RCC 7860 (cell line): ENCODE results near the gene NRIP1.

Experiments used
- DNase-seq: peaks from one replicate; pipeline ENCODE4 v3.0.0-alpha.2; 2015; ENCODE audit warnings: low spot score
- FAIRE-seq: peaks from 2 replicates; lab custom pipeline; 2012; peaks lifted over from hg19 to GRCh38; lab: Jason Lieb, UNC

Gene NRIP1

DNA sequence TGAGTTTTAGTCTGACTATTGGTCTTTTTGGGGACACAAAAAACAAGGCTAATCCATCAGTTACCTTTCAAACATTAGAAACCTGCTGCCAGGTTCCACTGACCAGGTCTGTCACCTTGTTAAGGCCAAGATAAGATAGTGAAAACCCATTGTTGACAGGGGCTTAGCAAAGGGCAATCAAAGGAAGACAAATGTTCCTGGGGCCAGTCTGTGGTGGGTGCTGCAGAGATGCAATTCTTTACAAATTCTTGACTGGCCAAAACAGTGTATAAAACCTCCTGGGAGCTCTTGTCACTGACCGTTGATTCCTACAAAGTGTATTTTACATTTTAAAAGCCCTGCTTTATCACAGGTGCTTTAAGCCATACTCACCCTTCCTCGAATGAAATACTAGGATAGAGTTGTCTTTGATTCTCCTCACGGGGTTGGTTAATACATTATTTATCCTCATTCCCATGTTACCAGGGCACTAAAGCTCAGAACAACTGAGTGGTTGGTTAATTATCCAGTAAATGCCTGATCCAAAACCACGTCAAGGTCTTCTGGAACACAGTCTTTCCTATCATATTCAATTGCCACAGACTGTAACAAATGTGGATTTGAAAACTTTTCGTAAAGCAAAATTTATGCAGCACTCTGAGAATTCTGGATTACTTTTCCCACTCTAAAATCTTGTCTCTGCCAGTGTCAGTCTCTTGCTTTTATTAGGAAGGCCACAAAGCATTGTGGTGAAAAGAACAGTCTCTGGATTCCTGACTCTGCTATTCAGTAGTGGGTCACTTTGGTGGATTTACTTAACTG, 77.2 kb downstream of the NRIP1 start:
- FAIRE-seq: peak; percentile 68
- DNase-seq: no peak

DNA sequence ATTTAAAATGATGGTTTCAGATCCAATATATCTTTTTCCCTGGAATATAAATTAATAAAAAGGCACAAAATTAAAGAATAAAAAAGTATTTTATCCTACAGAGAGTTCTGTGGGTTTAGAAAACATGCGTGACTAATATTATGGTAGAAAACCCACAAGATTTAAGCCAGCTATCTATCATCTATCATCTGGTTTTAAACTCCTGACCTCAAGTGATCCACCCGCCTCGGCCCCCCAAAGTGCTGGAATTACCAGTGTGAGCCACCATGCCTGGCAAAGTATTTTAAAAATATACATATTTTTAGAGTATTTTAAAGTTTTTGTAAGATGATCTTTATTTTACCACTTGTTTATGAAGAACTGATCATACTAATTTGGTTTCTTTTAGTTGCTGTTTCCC, 79.5 kb downstream of the NRIP1 start:
- FAIRE-seq: peak; percentile 83
- no peak for DNase-seq

DNA sequence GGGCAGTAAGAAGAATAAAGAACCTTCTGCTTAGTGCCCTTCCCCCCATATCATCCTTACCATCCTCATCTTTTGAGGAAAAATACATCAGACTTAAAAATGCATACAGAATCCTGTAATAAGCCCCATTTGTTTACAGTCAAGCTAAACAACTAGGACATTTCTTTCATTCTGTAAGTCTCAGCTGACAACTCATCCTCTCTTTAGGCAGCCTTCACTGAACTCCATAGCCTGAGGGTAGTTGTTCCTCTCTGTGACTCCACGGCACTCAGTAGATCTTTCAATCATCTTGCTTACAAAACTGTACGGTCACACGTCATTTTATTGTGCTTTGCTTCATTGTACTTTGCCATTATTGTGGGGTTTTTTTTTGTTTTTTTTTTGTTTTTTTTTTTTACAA, 82.5 kb downstream of the NRIP1 start:
- FAIRE-seq (no peak), DNase-seq (no peak)

DNA sequence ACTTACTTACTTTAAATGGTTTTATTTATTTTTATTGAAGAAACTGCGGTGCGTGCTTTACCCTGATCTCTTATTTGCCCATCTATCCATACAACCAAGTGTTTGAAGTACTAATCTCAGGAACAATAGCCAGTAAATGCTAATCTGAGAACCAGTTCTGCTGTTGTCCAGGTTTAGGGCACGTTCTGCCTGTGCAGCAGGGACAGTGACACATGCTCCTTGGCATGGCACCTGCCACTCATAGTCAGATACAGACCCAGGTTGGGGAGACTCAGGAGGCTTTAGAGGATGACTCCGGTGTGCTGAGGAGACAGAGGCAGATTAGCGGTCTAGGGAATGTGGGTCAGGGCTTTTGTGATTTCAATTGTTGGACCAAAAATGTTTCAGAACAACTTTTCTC, 83.6 kb downstream of the NRIP1 start:
- DNase-seq (no peak), FAIRE-seq (no peak)

DNA sequence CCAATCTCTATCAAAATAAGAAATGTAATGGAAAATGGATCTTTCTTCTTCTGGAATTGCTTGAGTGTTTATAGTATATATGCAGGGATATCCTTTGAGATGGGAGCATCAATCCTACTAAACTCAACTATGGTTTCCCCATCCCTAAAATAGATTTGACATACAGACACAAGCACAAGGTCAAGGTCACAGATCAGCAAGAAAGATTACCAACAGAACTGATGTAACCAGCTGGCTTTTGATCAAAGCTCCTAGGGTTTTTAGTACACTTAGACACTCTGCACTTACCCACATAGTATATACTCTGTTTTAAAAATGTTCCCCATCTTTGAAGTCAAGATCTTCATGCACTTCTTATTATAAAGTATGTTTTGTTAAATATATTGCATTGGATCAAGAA, 85.5 kb downstream of the NRIP1 start:
- FAIRE-seq: no peak

DNA sequence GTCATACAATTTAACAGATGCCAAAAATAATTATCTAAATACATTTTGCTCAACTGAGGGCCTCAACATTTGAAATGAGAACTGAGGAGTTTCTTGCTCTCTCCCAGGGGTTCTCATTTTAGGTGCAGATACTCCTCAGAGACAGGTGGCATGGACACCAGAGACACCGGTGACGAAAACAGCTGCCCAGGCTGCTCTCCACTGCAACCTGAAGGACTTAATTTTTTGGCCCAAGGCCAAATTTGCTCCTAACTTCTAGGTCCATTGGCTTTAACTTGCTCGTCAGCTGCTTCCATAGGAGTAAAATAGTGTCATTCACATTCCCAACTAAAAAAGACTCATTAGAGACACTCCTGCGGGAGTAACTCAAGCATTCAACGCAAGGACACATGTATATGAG, 87.0 kb downstream of the NRIP1 start:
- DNase-seq: no peak
- FAIRE-seq: no peak

More for the DNA sequence above, 85.5 kb downstream of the NRIP1 start:
- no peak for DNase-seq

DNA sequence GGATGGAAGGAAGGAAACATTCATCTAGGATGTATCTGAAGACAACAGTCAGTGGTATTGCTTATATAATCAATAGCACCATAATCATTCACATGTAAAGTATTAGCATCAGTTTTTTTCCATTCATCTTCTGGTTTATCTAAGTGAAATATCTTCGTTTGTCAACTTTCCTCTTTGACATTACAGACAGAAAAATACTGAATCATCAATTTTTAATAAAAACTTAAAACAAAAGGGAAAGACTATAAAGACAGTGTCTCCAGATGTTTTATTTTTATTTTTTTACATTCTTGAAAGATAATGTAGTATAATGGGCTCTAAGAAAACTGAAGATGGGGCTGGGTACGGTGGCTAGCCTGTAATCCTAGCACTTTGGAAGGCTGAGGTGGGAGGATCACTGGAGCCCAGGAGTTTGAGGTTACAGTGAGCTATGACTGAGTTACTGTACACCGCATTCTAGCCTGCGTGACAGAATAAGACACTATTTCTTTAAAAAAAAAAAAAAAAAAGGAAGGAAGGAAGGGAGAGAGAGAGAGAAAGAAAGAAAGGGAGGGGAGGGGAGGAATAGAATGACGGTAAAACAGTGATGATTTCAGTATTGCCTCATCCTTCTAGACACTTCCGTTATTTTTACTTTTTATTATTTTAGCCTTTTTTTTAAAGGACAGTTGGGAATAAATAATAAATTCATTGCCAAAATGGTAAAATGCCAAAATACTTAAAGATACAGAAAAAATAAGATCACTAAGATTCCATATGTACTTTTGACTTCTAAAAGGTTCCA, 89.5 kb downstream of the NRIP1 start:
- FAIRE-seq (peak; percentile 7), DNase-seq (no peak)

DNA sequence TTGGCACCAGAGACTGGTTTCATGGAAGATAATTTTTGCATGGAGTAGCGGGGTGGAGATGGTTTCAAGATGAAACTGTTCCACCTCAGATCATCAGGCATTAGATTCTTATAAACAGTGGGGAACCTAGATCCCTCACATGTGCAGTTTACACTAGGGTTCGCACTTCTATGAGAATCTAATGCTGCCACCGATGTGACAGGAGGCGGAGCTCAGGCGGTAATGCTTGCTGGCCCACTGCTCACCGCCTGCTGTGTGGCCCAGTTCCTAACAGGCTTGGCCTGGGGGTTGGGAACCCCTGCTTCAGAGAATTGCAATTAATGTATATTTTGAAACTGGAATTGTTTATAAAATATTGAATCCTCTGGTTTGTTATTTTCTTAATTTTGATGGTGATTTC, 92.1 kb downstream of the NRIP1 start:
- DNase-seq (no peak), FAIRE-seq (no peak)

DNA sequence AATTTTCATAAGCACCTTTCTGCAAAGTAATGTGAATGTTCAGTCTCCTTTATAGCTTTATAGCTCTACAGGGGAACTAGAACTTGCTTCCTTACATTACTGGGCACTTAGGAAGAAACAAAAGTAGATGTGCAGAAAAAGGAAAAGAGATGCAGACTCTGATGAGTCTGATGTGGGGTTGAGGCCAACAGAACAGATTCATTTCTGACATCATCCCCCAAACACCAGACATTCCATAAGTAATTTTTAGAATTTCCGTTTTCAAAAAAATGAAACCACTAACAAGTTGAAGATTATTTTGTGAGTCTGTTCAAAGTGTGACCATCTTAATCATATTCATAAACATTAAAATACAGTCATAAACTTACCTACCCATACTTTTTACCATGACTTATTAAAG, 96.0 kb downstream of the NRIP1 start:
- DNase-seq (no peak), FAIRE-seq (no peak)

DNA sequence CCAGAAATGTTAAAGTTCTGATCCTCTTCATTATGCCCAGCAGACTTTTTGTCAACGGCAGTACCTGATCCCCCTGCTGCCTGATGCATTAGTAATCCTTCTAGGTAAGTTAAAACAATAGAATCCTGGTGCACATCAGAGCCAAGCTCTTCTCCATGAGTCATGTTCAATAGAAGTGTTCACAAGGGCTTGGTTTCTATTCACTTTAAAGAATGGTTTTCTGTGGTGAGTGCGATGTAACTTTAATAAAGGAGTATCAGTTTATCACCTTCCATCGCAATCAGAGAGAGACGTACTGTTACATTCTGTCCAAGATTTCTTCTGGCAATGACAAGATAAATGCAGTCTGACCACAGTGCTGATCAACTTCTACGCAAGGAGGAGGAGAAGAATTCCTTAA, 96.8 kb downstream of the NRIP1 start:
- no peak for DNase-seq
- FAIRE-seq: no peak

DNA sequence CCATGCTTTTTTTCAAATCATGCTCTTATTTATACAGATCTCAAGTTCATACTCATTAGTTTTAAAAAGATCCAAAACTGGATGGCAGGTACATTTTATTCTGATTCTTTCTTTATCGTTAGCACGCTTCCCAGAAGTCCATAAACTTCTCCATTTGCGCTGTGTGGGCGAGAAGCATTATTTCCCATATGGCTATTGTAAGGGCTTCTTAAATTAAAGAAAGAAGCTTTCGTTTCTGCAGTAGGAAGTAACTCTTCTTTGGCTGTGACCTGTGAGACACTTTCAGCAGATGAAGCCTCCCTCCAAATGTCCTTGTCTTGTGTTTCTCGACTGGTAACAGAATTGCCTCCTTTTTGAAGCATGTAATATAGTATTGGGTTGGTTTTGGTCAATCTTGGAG, 100.2 kb downstream of the NRIP1 start:
- no peak for DNase-seq
- no peak for FAIRE-seq

DNA sequence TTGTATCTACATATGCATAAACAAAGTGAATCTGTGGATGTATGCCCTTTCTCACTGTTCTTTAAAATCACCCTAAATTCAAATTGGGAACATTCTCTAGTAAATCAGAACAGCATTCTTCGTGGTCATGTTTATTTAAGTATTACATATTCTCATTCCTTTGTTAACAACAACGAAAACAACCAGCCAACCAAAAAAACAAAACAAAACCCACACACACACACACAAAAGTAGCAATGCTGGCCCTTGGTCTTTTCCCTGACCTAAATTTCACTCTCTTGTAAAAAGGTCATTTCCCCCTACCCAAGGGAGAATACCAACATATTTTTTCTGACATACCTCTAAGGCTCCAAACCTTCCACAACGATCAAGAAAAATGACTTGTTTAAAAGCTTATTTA, 102.6 kb downstream of the NRIP1 start:
- FAIRE-seq (no peak), DNase-seq (no peak)

DNA sequence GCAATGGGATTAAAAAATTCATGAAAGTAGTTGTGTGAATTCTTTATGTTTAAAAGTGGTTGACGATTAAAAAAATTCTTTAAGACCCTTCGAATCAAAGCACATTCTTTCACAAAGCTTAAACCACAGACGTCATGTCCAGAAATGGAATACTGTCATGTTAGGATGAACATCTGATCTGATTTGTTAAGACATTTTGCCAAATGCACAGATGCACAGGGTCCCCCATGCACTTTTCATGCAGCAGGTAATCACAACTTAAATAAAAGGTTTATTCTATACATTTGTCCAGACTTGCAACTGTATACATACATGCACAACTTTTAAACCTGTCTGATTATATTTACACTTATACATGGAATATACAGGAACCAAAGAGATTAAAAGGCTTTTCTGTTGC, 103.3 kb downstream of the NRIP1 start:
- DNase-seq: no peak
- no peak for FAIRE-seq

DNA sequence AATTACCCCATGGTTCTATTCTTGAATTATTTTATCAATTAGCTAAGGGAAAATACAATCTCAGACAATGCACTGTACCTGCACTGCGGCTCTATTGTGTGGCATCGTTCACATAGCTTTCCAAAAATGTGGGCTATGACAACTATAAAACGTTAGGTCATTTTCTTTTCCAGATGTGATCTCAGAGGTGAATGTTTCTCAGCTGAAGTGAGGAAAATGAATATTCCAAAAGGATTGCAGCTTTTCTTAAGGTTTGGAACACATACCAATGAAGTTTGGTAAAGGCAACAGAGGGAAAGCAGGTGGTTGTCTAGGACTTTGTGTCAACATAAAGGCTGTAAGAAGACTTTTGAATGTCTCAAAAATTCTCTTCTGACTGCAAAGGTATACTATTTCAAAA, 105.5 kb downstream of the NRIP1 start:
- FAIRE-seq (no peak), DNase-seq (no peak)

DNA sequence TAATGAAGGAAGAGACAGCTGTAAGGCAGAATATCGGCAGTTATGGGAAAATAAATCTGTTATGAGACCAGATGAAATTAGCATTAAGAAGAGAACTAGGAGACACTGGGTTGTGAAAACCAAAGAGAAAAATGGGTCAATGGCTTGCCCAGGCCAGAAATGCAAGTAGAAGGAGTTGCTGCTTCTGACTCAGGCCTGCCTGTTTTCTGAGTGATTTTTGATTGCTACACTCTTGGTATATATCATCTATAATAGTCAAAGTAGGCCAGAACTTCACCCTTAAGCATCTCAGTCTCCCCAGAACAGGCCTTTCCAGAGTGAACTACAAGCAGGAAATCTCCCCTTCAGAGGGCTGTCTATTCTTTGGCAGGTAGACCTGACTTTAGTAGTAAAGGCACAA, 107.0 kb downstream of the NRIP1 start:
- DNase-seq (no peak), FAIRE-seq (no peak)

DNA sequence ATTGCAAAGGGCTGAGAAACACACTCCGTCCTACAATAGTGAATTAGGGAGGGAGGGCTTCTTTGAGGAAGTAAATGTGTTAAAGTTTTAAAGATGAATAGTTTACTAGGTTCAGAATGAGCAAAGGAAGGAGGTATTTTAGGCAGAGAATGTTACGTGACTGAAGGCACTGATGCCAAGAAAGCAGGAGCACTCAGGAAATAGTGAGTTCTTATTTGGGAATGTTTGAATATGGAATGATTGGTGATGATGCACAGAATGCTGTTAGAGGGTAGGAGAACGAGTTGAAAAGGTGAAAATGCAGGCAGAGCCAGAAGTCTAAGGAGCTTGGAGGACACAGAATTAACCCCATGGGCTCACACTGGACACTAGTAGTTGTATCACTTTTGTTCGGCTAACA, 108.0 kb downstream of the NRIP1 start:
- DNase-seq: peak; percentile 68
- peak; percentile 82 for FAIRE-seq

DNA sequence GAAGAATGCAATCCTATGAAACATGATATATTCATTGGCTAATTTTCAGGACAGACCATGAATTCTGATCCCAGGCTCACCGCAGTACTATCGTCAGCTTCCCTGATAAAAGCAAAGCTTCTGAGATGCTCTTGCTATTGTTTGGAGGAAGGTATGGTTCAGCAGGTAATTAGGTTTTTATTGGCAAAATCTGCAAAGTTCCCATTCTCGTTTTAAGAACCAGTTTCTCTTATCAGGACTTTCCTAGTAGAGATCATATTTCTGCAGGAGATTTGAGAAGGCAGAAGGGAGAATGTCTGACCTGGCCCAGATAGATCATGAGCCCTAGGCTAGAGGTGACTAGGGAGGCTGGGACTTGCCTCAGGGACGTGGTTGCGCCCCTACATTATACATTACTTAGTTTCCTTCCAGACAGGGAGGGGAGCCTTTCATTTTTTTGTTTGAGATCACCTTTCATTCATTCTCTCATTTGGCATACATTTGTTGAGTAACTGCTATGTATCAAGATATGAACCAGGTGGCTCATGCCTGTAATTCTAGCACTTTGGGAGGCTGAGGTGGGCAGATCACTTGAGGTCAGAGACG, 108.8 kb downstream of the NRIP1 start:
- DNase-seq (no peak), FAIRE-seq (no peak)

DNA sequence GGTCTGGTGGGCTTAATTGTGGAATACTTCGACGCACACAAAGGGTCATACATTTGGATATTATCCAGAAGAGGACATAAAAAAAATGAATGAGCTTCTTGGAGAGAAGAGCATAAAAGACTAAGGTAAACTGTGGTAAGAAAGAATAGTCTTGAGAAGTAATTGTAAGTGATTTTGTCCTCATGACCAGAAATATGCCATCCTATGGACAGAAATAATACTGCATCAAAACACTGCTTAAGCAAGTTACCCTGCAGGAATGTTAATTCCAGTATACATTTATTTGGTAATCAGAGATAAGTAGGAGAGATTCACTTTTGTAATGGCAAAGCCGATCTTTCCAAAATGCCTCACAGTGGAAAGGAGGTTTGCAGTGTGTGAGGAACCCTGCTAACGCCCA, 111.9 kb downstream of the NRIP1 start:
- DNase-seq (no peak), FAIRE-seq (no peak)

DNA sequence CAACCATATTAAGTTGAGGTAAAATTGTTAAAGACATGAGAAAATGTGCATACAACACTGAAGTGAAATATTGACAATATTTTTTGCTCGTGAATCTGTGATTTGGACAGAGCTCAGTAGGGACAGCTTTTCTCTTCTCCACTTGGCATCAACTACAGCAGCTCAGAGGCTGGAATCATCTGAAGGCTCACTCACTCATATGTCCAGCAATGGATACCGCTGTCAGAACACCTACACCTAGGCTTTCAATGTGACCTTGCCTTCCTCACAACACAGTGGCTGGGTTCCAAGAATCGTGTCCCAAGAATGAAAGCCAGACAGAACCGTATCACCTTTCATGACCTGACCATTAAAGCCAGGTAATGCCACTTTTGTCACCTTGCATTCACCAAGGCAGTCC, 115.2 kb downstream of the NRIP1 start:
- FAIRE-seq (no peak), DNase-seq (no peak)

DNA sequence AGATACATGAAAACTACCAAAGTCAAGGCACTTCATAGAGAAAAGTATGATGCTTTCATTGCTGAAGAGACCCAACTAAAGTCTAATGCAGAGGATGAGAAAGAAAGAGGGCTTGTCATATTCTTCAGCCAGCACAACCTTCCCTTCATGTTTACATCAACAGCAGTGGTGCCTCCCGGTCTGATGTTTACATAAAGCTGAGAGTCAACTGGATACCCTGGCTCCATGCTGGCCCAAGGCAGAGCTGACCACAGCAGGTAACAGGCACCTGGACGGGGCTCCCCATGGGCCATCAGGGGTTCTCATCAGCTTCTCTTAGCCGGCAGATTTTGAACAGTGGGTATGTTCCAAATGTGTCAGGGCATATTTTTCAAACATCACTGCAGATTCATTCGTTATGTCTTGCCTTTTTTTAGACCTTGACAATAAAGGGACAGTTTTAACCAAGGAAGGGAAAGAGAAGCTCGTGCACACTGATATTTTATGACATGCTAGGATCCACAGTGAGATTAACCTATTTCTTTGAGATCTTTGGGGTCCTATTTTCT, 117.1 kb downstream of the NRIP1 start:
- DNase-seq (no peak), FAIRE-seq (no peak)

DNA sequence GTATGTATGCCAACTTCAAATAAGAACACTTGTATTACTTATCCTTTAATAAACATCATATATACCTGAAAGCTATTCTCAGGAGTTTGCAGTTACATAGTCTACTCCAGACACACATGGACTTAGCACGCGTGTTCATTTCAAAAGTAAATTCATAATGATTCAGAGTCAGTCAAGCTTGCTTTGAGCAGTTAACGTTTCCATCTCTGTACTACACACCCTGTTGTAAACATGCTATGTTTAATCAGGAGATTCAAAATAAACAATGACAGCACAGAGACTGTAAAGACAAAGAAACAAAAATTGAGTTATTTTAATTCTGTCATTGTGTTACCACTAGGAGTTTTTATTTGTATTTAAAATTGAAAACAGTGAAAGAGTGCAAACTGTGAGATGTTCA, 119.6 kb downstream of the NRIP1 start:
- DNase-seq (no peak), FAIRE-seq (no peak)

DNA sequence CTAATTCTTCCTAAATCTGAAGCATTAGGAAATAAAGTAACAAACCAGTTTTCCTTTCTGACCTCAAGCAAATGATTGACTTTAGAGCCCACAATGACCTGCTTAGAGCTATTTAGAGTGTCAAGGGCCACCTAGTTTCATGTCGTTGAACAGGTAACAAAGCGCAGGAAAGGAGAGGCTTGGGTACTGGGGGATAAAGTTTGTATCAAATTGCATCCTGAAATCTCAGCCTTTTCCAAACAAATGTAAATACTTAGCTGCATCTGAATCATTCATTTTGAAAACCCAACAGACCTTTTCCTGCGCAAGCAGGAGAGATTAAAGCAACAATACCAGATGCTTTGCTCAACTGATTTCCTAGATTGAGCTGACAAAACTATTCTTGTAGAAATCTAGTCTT, 121.2 kb downstream of the NRIP1 start:
- DNase-seq (no peak), FAIRE-seq (no peak)
